Osteoblast (primary cell): Measurements from ENCODE around the gene MAP4K2. TPM values are rescaled to one million over a fixed set of nuclear protein-coding genes. Genes with fewer than 3 reads are reported as not detected.

Experiments used
- DNase-seq: peaks from one replicate; pipeline ENCODE4 v3.0.0; 2011; ENCODE audit warnings: low spot score, mixed read lengths; ENCODE audit not compliant: insufficient read length; ENCODE audit errors: missing footprints
- H2AFZ ChIP-seq: 2 replicates; pipeline ENCODE4 v1.6.0; 2011; ENCODE audit warnings: mild to moderate bottlenecking, low read length
- H3K27ac ChIP-seq: 2 replicates; pipeline ENCODE4 v1.5.1; 2011; ENCODE audit warnings: mild to moderate bottlenecking, low read depth, low read length, moderate library complexity
- H3K27me3 ChIP-seq: 2 replicates; pipeline ENCODE4 v1.6.0; 2012; ENCODE audit warnings: mild to moderate bottlenecking, control low read depth, inconsistent platforms, low read length, moderate library complexity; ENCODE audit not compliant: insufficient read depth
- H3K36me3 ChIP-seq: 2 replicates; pipeline ENCODE4 v1.5.1; 2011; ENCODE audit warnings: mild to moderate bottlenecking, low read length, control low read depth, moderate library complexity; ENCODE audit not compliant: insufficient read depth
- H3K4me1 ChIP-seq: 2 replicates; pipeline ENCODE4 v1.5.1; 2011; ENCODE audit warnings: mild to moderate bottlenecking, low read length, control low read depth, moderate library complexity; ENCODE audit not compliant: insufficient read depth
- H3K4me2 ChIP-seq: 2 replicates; pipeline ENCODE4 v1.6.0; 2011; ENCODE audit warnings: mild to moderate bottlenecking, low read length; ENCODE audit not compliant: insufficient read depth
- H3K4me3 ChIP-seq: fragments of 200-600 bp; sonication (generic); 3 replicates; pipeline ENCODE4 v1.5.1; 2012; ENCODE audit warnings: mild to moderate bottlenecking, low read length, inconsistent platforms; ENCODE audit not compliant: insufficient read depth
- H3K79me2 ChIP-seq: 2 replicates; pipeline ENCODE4 v1.6.0; 2012; ENCODE audit warnings: mild to moderate bottlenecking, low read length, control low read depth, inconsistent platforms; ENCODE audit not compliant: insufficient read depth
- H3K9me3 ChIP-seq: 2 replicates; pipeline ENCODE4 v1.5.1; 2011; ENCODE audit warnings: low read depth, low read length, control low read depth
- H4K20me1 ChIP-seq: 2 replicates; pipeline ENCODE4 v1.6.0; 2012; ENCODE audit warnings: mild to moderate bottlenecking, low read length, control low read depth; ENCODE audit not compliant: insufficient read depth
- total RNA-seq: library from RNA; depleted of rRNA; stranded (reverse); fragments of >200 nt; gene quantifications from 2 replicates; pipeline ENCODE4 v1.2.3, GENCODE V29; 2012
- TF ChIP-seq, protein P1 (sequence below): IDR thresholded peaks from 2 replicates; pipeline ENCODE4 v1.5.1; 2011; ENCODE audit warnings: mild to moderate bottlenecking, low read depth, low read length, moderate library complexity; ENCODE audit errors: extremely low read depth

The MAP4K2 gene
- total RNA-seq, 1 donor, result 9.8 TPM

DNA sequence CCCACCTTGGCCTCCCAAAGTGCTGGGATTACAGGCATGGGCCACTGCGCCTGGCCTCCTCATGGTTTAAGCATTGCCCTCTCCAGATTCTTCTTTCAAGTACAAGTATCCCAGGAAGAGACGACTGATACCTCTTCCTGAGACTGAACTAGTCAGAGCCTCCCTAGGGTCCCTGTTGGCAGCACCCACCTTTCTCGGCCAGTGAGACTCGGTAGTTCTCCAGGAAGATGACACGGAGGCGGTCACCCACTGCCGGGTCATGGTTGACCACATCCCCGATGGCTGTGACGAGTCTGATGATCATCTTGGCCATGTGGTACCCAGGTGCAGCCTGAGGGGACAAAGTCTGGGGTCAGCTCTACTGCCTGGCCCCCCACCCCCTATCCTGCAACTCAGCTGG is 51.9 kb downstream of the MAP4K2 start:
- H3K4me3 ChIP-seq, result no peak overlapping the region
- H3K9me3 ChIP-seq, result no peaks in the 10 kb centered on the region
- H3K36me3 ChIP-seq, result no peaks in the 10 kb centered on the region
- no peak overlapping the region for H3K4me2 ChIP-seq
- H3K27me3 ChIP-seq, result peaks cover 4% of the 10 kb centered on the region
- TF ChIP-seq, protein P1, sequence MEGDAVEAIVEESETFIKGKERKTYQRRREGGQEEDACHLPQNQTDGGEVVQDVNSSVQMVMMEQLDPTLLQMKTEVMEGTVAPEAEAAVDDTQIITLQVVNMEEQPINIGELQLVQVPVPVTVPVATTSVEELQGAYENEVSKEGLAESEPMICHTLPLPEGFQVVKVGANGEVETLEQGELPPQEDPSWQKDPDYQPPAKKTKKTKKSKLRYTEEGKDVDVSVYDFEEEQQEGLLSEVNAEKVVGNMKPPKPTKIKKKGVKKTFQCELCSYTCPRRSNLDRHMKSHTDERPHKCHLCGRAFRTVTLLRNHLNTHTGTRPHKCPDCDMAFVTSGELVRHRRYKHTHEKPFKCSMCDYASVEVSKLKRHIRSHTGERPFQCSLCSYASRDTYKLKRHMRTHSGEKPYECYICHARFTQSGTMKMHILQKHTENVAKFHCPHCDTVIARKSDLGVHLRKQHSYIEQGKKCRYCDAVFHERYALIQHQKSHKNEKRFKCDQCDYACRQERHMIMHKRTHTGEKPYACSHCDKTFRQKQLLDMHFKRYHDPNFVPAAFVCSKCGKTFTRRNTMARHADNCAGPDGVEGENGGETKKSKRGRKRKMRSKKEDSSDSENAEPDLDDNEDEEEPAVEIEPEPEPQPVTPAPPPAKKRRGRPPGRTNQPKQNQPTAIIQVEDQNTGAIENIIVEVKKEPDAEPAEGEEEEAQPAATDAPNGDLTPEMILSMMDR, result no peak
- DNase-seq, result peak; percentile 69
- no peak overlapping the region for H2AFZ ChIP-seq
- no peaks in the 10 kb centered on the region for H3K79me2 ChIP-seq
- H3K27ac ChIP-seq, result no peak overlapping the region
- H4K20me1 ChIP-seq, result no peaks in the 10 kb centered on the region
- H3K4me1 ChIP-seq, result no peaks in the 10 kb centered on the region

DNA sequence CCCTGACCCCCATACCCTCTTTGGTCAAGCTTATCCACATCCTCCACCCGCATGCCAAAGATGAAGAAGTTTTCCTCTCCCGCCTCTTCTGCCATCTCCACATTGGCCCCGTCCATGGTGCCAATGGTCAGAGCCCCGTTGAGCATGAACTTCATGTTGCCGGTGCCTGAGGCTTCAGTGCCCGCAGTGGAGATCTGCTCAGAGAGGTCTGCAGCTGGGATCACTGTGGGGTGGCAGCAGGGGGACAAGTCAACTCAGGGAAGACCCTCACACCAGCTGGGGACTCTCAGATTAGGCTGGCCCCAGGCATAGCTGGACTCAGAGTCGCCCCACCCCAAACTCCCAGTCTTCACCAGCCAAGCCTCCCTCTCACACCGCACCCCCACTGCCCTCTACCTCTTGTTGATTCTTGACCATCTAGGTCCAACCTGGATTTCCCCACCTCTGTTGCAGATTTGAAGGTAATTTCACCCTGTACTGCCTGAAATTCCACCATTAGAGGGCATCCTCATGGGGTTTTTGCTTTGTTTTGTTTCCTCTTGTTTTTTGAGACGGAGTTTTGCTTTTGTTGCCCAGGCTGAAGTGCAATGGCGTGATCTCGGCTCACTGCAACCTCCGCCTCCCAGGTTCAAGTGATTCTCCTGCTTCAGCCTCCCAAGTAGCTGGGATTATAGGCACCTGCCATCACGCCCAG is 52.5 kb downstream of the MAP4K2 start:
- no peaks in the 10 kb centered on the region for H3K36me3 ChIP-seq
- peaks cover 8% of the 10 kb centered on the region for H3K27me3 ChIP-seq
- peak; percentile 41 for DNase-seq
- H2AFZ ChIP-seq, result no peak overlapping the region
- TF ChIP-seq, protein P1, result no peak
- H3K4me1 ChIP-seq, result no peaks in the 10 kb centered on the region
- H4K20me1 ChIP-seq, result no peaks in the 10 kb centered on the region
- H3K79me2 ChIP-seq, result no peaks in the 10 kb centered on the region
- no peaks in the 10 kb centered on the region for H3K9me3 ChIP-seq
- H3K4me3 ChIP-seq, result no peak overlapping the region
- no peak overlapping the region for H3K27ac ChIP-seq
- no peak overlapping the region for H3K4me2 ChIP-seq

DNA sequence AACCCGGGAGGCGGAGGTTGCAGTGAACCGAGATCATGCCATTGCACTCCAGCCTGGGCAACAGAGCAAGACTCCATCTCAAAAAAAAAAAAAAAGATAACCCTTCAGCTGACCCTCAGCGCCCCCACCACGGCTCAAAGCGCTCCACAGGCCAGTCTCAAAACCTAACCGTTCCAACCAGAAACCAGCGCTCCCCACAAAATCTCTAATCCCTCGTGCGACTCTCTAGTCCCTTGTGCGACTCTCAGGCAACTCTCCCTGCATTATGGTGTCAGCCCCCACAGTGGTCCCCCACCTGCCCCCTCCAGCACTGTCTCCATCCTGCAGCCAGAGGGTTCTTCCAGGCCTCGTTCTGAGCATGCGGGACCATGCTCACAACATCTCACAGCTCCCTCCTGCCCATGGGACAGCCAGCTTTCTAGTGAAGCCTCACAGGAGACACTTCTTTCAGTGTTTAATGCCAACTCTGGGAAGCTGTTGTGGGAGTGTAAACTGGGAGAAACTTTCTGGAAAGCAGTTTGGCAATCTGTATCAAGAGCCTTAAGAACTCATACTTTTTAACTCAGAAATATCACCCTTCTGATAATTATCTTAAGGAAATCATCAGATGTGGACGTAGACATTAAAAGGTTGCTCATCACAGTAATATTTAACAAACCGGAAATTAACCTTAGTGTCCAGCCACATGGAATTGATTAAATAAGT is 54.9 kb downstream of the MAP4K2 start:
- no peak overlapping the region for H3K4me2 ChIP-seq
- H3K79me2 ChIP-seq, result no peaks in the 10 kb centered on the region
- no peaks in the 10 kb centered on the region for H3K36me3 ChIP-seq
- H3K4me1 ChIP-seq, result peaks cover 3% of the 10 kb centered on the region
- H3K27me3 ChIP-seq, result peaks cover 28% of the 10 kb centered on the region
- H3K9me3 ChIP-seq, result no peaks in the 10 kb centered on the region
- no peak overlapping the region for H2AFZ ChIP-seq
- H4K20me1 ChIP-seq, result no peaks in the 10 kb centered on the region
- no peak overlapping the region for H3K4me3 ChIP-seq
- no peak overlapping the region for H3K27ac ChIP-seq
- peak; percentile 91 for DNase-seq
- TF ChIP-seq, protein P1, result no peak

DNA sequence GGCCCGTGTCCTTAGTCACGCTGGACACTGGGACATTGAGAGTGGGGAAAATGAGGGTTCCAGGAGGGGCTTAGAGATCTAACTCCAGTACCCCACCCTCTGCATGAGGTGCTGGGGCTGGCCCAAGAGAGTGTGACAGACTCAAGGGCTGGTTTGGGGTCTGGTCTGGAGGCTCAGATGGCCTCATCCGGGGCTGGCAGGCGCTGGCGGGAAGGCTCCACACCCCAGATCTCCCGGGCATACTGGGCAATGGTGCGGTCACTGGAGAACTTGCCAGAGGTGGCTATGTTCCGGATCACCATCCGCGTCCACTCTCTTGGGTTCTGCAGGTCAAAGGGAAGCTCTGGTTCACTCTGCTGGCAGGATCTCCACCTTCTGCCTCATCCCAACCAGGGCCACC is 56.5 kb downstream of the MAP4K2 start:
- TF ChIP-seq, protein P1, result no peak
- Histone ChIP-seq H3K36me3 (no peaks in the 10 kb centered on the region), H3K4me1 (peaks cover 10% of the 10 kb centered on the region), H4K20me1 (no peaks in the 10 kb centered on the region), H3K27ac (no peak overlapping the region), H3K4me2 (no peak overlapping the region), H3K4me3 (no peak overlapping the region), H2AFZ (no peak overlapping the region), H3K9me3 (no peaks in the 10 kb centered on the region), H3K79me2 (no peaks in the 10 kb centered on the region), H3K27me3 (peaks cover 43% of the 10 kb centered on the region)
- peak; percentile 79 for DNase-seq
